ENCODE results near the gene BEND2.
"Not testable (repeated sequence)": the region's sequence is repeated elsewhere in the genome, so short reads cannot be mapped to it uniquely, and the experiment has no call there.

Gene BEND2

GRCh38 chrX:18220786-18221185, at the start of gene BEND2:
BEND2 (minus strand) TSS chrX:18220886; CDS start chrX:18220750, 136 bp downstream.
- Mint-ChIP-seq H3K4me3 (no peak within 1 kb of the TSS), H3K36me3 (no peaks in the 10 kb centered on the region), H3K9me3 (ENCODE audit: low read depth) (no peaks in the 10 kb centered on the region), H3K27ac (no peak within 1 kb of the TSS), H3K27me3 (no peaks in the 10 kb centered on the region), H3K4me1 (ENCODE audit: low read depth) (no peaks in the 10 kb centered on the region)

GRCh38 chrX:18255059-18255458, 34.4 kb upstream of the BEND2 start:
- Mint-ChIP-seq H3K4me3 (no peak overlapping the region), H3K36me3 (peaks cover 5% of the 10 kb centered on the region), H3K9me3 (ENCODE audit: low read depth) (no peaks in the 10 kb centered on the region), H3K4me1 (ENCODE audit: low read depth) (no peaks in the 10 kb centered on the region), H3K27ac (no peak overlapping the region), H3K27me3 (no peaks in the 10 kb centered on the region)

GRCh38 chrX:18252644-18253359, 32.1 kb upstream of the BEND2 start:
- Mint-ChIP-seq H3K4me3 (no peak overlapping the region), H3K4me1 (ENCODE audit: low read depth) (no peaks in the 10 kb centered on the region), H3K27me3 (no peaks in the 10 kb centered on the region), H3K36me3 (peaks cover 5% of the 10 kb centered on the region), H3K9me3 (ENCODE audit: low read depth) (no peaks in the 10 kb centered on the region), H3K27ac (no peak overlapping the region)

GRCh38 chrX:18229646-18230045, 9.0 kb upstream of the BEND2 start:
- not testable (repeated sequence) for H3K36me3 Mint-ChIP-seq; H3K4me3 Mint-ChIP-seq; H3K27ac Mint-ChIP-seq; H3K9me3 Mint-ChIP-seq (ENCODE audit: low read depth); H3K27me3 Mint-ChIP-seq; H3K4me1 Mint-ChIP-seq (ENCODE audit: low read depth)

- no peaks in the 10 kb centered on the region for H3K9me3 Mint-ChIP-seq (ENCODE audit: low read depth)
- H3K27ac Mint-ChIP-seq, result no peak overlapping the region
- H3K4me1 Mint-ChIP-seq (ENCODE audit: low read depth), result no peaks in the 10 kb centered on the region
- H3K27me3 Mint-ChIP-seq, result no peaks in the 10 kb centered on the region
- no peaks in the 10 kb centered on the region for H3K36me3 Mint-ChIP-seq
- no peak overlapping the region for H3K4me3 Mint-ChIP-seq
These were observed 7.4 kb upstream of the BEND2 start for GRCh38 chrX:18228069-18228468.

GRCh38 chrX:18227458-18227857, 6.8 kb upstream of the BEND2 start:
- no peak overlapping the region for H3K27ac Mint-ChIP-seq
- H3K9me3 Mint-ChIP-seq (ENCODE audit: low read depth), result no peaks in the 10 kb centered on the region
- H3K4me1 Mint-ChIP-seq (ENCODE audit: low read depth), result no peaks in the 10 kb centered on the region
- H3K36me3 Mint-ChIP-seq, result no peaks in the 10 kb centered on the region
- no peaks in the 10 kb centered on the region for H3K27me3 Mint-ChIP-seq
- no peak overlapping the region for H3K4me3 Mint-ChIP-seq

- Mint-ChIP-seq H3K4me3 (no peak overlapping the region), H3K36me3 (no peaks in the 10 kb centered on the region), H3K9me3 (ENCODE audit: low read depth) (no peaks in the 10 kb centered on the region), H3K4me1 (ENCODE audit: low read depth) (no peaks in the 10 kb centered on the region), H3K27ac (no peak overlapping the region), H3K27me3 (no peaks in the 10 kb centered on the region)
These were observed 10.2 kb downstream of the BEND2 start for GRCh38 chrX:18210470-18210869.

- no peaks in the 10 kb centered on the region for H3K9me3 Mint-ChIP-seq (ENCODE audit: low read depth)
- H3K4me3 Mint-ChIP-seq, result no peak overlapping the region
- no peaks in the 10 kb centered on the region for H3K27me3 Mint-ChIP-seq
- no peaks in the 10 kb centered on the region for H3K36me3 Mint-ChIP-seq
- no peak overlapping the region for H3K27ac Mint-ChIP-seq
- H3K4me1 Mint-ChIP-seq (ENCODE audit: low read depth), result no peaks in the 10 kb centered on the region
These were observed 14.0 kb downstream of the BEND2 start for GRCh38 chrX:18206657-18207056.

GRCh38 chrX:18203631-18204030, 17.1 kb downstream of the BEND2 start:
- no peak overlapping the region for H3K27ac Mint-ChIP-seq

GRCh38 chrX:18194688-18195087, 26.0 kb downstream of the BEND2 start:
- Mint-ChIP-seq H3K9me3 (ENCODE audit: low read depth) (no peaks in the 10 kb centered on the region), H3K4me3 (no peak overlapping the region), H3K27ac (no peak overlapping the region), H3K36me3 (no peaks in the 10 kb centered on the region), H3K4me1 (ENCODE audit: low read depth) (no peaks in the 10 kb centered on the region), H3K27me3 (peaks cover 1% of the 10 kb centered on the region)

More at GRCh38 chrX:18203631-18204030, 17.1 kb downstream of the BEND2 start:
- H3K36me3 Mint-ChIP-seq, result no peaks in the 10 kb centered on the region
- no peaks in the 10 kb centered on the region for H3K27me3 Mint-ChIP-seq
- no peak overlapping the region for H3K4me3 Mint-ChIP-seq
- no peaks in the 10 kb centered on the region for H3K9me3 Mint-ChIP-seq (ENCODE audit: low read depth)
- no peaks in the 10 kb centered on the region for H3K4me1 Mint-ChIP-seq (ENCODE audit: low read depth)

- Mint-ChIP-seq H3K27me3 (peaks cover 7% of the 10 kb centered on the region), H3K36me3 (no peaks in the 10 kb centered on the region), H3K4me1 (ENCODE audit: low read depth) (no peaks in the 10 kb centered on the region), H3K4me3 (no peak overlapping the region), H3K27ac (no peak overlapping the region), H3K9me3 (ENCODE audit: low read depth) (no peaks in the 10 kb centered on the region)
These were observed 41.2 kb downstream of the BEND2 start for GRCh38 chrX:18179446-18179845.

- no peak overlapping the region for H3K4me3 Mint-ChIP-seq
- no peaks in the 10 kb centered on the region for H3K36me3 Mint-ChIP-seq
- H3K9me3 Mint-ChIP-seq (ENCODE audit: low read depth), result no peaks in the 10 kb centered on the region
- peaks cover 5% of the 10 kb centered on the region for H3K27me3 Mint-ChIP-seq
- H3K27ac Mint-ChIP-seq, result no peak overlapping the region
- H3K4me1 Mint-ChIP-seq (ENCODE audit: low read depth), result no peaks in the 10 kb centered on the region
These were observed 45.7 kb downstream of the BEND2 start for GRCh38 chrX:18174971-18175370.

- Mint-ChIP-seq H3K27ac (no peak overlapping the region), H3K9me3 (ENCODE audit: low read depth) (no peaks in the 10 kb centered on the region), H3K27me3 (peaks cover 5% of the 10 kb centered on the region), H3K4me1 (ENCODE audit: low read depth) (no peaks in the 10 kb centered on the region), H3K36me3 (no peaks in the 10 kb centered on the region), H3K4me3 (no peak overlapping the region)
These were observed 46.5 kb downstream of the BEND2 start for GRCh38 chrX:18174209-18174608.

GRCh38 chrX:18173494-18174180, 47.0 kb downstream of the BEND2 start:
- Mint-ChIP-seq H3K4me3 (no peak overlapping the region), H3K4me1 (ENCODE audit: low read depth) (no peaks in the 10 kb centered on the region), H3K9me3 (ENCODE audit: low read depth) (no peaks in the 10 kb centered on the region), H3K27me3 (peaks cover 5% of the 10 kb centered on the region), H3K27ac (no peak overlapping the region), H3K36me3 (no peaks in the 10 kb centered on the region)

- H3K36me3 Mint-ChIP-seq, result no peaks in the 10 kb centered on the region
- H3K27ac Mint-ChIP-seq, result no peak overlapping the region
- H3K27me3 Mint-ChIP-seq, result peaks cover 5% of the 10 kb centered on the region
- no peak overlapping the region for H3K4me3 Mint-ChIP-seq
- H3K9me3 Mint-ChIP-seq (ENCODE audit: low read depth), result no peaks in the 10 kb centered on the region
- H3K4me1 Mint-ChIP-seq (ENCODE audit: low read depth), result no peaks in the 10 kb centered on the region
These were observed 47.7 kb downstream of the BEND2 start for GRCh38 chrX:18172970-18173369.

GRCh38 chrX:18170910-18171309, 49.8 kb downstream of the BEND2 start:
- Mint-ChIP-seq H3K9me3 (ENCODE audit: low read depth) (no peaks in the 10 kb centered on the region), H3K27me3 (peaks cover 2% of the 10 kb centered on the region), H3K27ac (no peak overlapping the region)

More at GRCh38 chrX:18170910-18171309, 49.8 kb downstream of the BEND2 start:
- Mint-ChIP-seq H3K36me3 (no peaks in the 10 kb centered on the region), H3K4me1 (ENCODE audit: low read depth) (no peaks in the 10 kb centered on the region), H3K4me3 (no peak overlapping the region)
